ENCODE measurements around the gene SELENOT. TPM values are rescaled to one million over a fixed set of nuclear protein-coding genes. Genes with fewer than 3 reads are reported as not detected.

Gene SELENOT
- total RNA-seq, 4 donors from 2014 or later: 32.0 to 105 (median 102) TPM

GRCh38 chr3:150636258-150636657, 33.1 kb downstream of the SELENOT start:
- Histone ChIP-seq H3K36me3 (peaks cover 0 to 5% (median 0%) of the 10 kb centered on the region in 3 donors), H3K4me3 (no peak overlapping the region), H3K27ac (no peak overlapping the region), H3K27me3 (no peaks in the 10 kb centered on the region), H3K9me3 (no peaks in the 10 kb centered on the region), H3K4me1 (peaks cover 0 to 4% (median 0%) of the 10 kb centered on the region in 3 donors)
- 88 to 90% methylated on average over 5 of the region's 5 CpGs for WGBS, 2 donors
- TF ChIP-seq POLR2A (IDR thresholded peaks at IDR 0.05) (no peak), CTCF (IDR thresholded peaks at IDR 0.05) (no peak)
- DNase-seq: no peak
- intact Hi-C loops (cut with DNase I): no loop called here

GRCh38 chr3:150639262-150639661, 36.1 kb downstream of the SELENOT start:
- intact Hi-C loops (cut with DNase I): no loop called here
- no peak for DNase-seq
- no peaks in the 10 kb centered on the region for H3K36me3 ChIP-seq
- no peak overlapping the region for H3K27ac ChIP-seq
- 56 to 61% methylated on average over 5 of the region's 5 CpGs for WGBS, 2 donors
- no peak for TF ChIP-seq CTCF (IDR thresholded peaks at IDR 0.05)
- TF ChIP-seq POLR2A (IDR thresholded peaks at IDR 0.05): no peak
- H3K27me3 ChIP-seq: no peaks in the 10 kb centered on the region
- H3K4me3 ChIP-seq: no peak overlapping the region
- H3K9me3 ChIP-seq: no peaks in the 10 kb centered on the region
- H3K4me1 ChIP-seq: peaks cover 0 to 4% (median 0%) of the 10 kb centered on the region in 3 donors

GRCh38 chr3:150640256-150640655, 37.1 kb downstream of the SELENOT start:
- Histone ChIP-seq H3K27me3 (no peaks in the 10 kb centered on the region), H3K4me1 (peaks cover 0 to 2% (median 0%) of the 10 kb centered on the region in 3 donors), H3K36me3 (no peaks in the 10 kb centered on the region), H3K27ac (no peak overlapping the region), H3K4me3 (no peak overlapping the region), H3K9me3 (no peaks in the 10 kb centered on the region)
- no peak for TF ChIP-seq POLR2A (IDR thresholded peaks at IDR 0.05)
- TF ChIP-seq CTCF (IDR thresholded peaks at IDR 0.05): no peak
- 94 to 95% methylated on average over 12 of the region's 12 CpGs for WGBS, 2 donors
- DNase-seq: no peak
- intact Hi-C loops (cut with DNase I): no loop called here

- Histone ChIP-seq H3K27me3 (no peaks in the 10 kb centered on the region), H3K9me3 (no peaks in the 10 kb centered on the region), H3K27ac (no peak overlapping the region), H3K36me3 (no peaks in the 10 kb centered on the region), H3K4me1 (no peaks in the 10 kb centered on the region), H3K4me3 (no peak overlapping the region)
- no peak for TF ChIP-seq POLR2A (IDR thresholded peaks at IDR 0.05)
- TF ChIP-seq CTCF (IDR thresholded peaks at IDR 0.05): no peak
- intact Hi-C loops (cut with DNase I): no loop called here
- WGBS, 2 donors: 74 to 81% methylated on average over 4 of the region's 4 CpGs
- no peak for DNase-seq
These were observed 50.0 kb downstream of the SELENOT start for GRCh38 chr3:150653110-150653561.

GRCh38 chr3:150656316-150656715, 53.2 kb downstream of the SELENOT start:
- 64 to 70% methylated on average over 4 of the region's 4 CpGs for WGBS, 2 donors
- TF ChIP-seq CTCF (IDR thresholded peaks at IDR 0.05) (no peak), POLR2A (IDR thresholded peaks at IDR 0.05) (no peak)
- Histone ChIP-seq H3K4me3 (no peak overlapping the region), H3K27ac (no peak overlapping the region), H3K27me3 (no peaks in the 10 kb centered on the region), H3K36me3 (no peaks in the 10 kb centered on the region), H3K9me3 (no peaks in the 10 kb centered on the region), H3K4me1 (no peaks in the 10 kb centered on the region)
- intact Hi-C loops (cut with DNase I): no loop called here
- DNase-seq: no peak
